ENCODE results near the gene RS1.

DNA sequence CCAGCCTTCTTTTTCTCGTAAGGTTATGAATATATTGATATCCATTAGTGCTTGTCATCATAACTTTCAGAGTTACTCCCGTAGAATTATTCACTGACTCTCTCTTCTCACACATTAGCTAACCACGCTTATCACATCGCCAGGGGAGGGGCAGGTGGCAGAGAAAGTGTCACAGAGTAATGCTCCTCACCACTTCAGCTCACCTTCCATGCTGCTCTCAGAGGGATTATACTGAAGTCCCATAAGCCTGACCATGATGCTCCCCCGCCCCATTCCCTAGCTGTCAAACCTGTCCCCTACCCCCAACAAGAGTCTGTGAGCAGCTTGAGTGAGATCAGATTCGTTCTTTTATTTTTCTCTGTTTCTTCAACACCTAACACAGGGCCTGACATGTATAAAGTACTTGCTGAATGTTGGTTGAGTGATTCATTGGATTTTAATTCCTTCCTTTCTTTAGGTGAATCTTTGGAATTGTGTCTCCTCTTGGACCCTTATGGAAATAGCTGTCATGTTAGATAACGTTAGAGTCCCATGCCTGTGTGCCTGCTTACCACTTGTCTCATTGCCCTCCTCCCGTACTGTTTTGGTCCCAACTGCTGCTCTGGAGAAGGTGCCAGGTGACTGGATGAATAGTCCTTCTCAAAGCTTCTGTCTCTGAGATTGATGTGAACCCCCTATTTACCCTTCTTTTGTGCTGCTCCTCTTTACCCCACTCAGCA, 55.1 kb downstream of the RS1 start:
- TF ChIP-seq BCL11A (IDR thresholded peaks at IDR 0.05; ENCODE audit: low read depth, low read length) (no peak), GABPA (IDR thresholded peaks at IDR 0.05; ENCODE audit: low read depth) (no peak), PAX5 (IDR thresholded peaks at IDR 0.05; ENCODE audit: borderline replicate concordance, low read depth, low read length) (no peak), FOS (IDR thresholded peaks at IDR 0.05; ENCODE audit: borderline replicate concordance, extremely low read depth, insufficient read length) (no peak), EGR1 (IDR thresholded peaks at IDR 0.05; ENCODE audit: borderline replicate concordance in 1 of 2, low read depth in 2 of 2, low read length in 2 of 2) (no peak), CTCF (IDR thresholded peaks at IDR 0.05 in 2 of 3, conservative IDR thresholded peaks at IDR 0.05 in 1 of 3; ENCODE audit: control insufficient read depth in 2 of 3, extremely low read depth in 1 of 3, insufficient read depth in 1 of 3, low read depth in 3 of 3, low read length in 3 of 3) (no peak), POLR2A (IDR thresholded peaks at IDR 0.05; ENCODE audit: low read depth, low read length) (no peak), REST (IDR thresholded peaks at IDR 0.05; ENCODE audit: low read depth, low read length) (no peak)

Data from GM12878 (cell line).